Testis (tissue), 3 donors: ENCODE data around the gene DIAPH2. TPM values are rescaled to one million over a fixed set of nuclear protein-coding genes. Genes with fewer than 3 reads are reported as not detected.

Experiments
- DNase-seq: peaks from one replicate; pipeline ENCODE4 v3.0.0-alpha.2; 2019
- H3K27ac ChIP-seq, 2 donors: fragments of 200-600 bp; sonication (generic); one replicate each; pipeline ENCODE4 v1.5.1; 2019
- H3K27me3 ChIP-seq: fragments of 200-600 bp; sonication (generic); one replicate; pipeline ENCODE4 v1.5.1; 2019
- H3K36me3 ChIP-seq: fragments of 200-600 bp; sonication (generic); one replicate; pipeline ENCODE4 v1.5.1; 2017; ENCODE audit warnings: low read depth; ENCODE audit errors: missing control alignments
- H3K4me1 ChIP-seq: fragments of 200-600 bp; sonication (generic); one replicate; pipeline ENCODE4 v1.5.1; 2019
- H3K4me3 ChIP-seq, 2 donors: fragments of 200-600 bp; sonication (generic); one replicate each; pipeline ENCODE4 v1.5.1; 2017 to 2019
- H3K9me3 ChIP-seq: fragments of 200-600 bp; sonication (generic); one replicate; pipeline ENCODE4 v1.5.1; 2017
- POLR2A ChIP-seq: fragments of 450-650 bp; IDR thresholded peaks from one replicate; pipeline ENCODE4 v1.6.1; 2017; ENCODE audit warnings: antibody characterized with exemption, mild to moderate bottlenecking, moderate library complexity
- WGBS, 2 donors: methylation state at CpG; one replicate each; pipeline ENCODE4 v1.1.5; 2018; 5-methylcytosine and 5-hydroxymethylcytosine counted together
- intact Hi-C: fragments of 100-400 bp; cut with DNase I; formaldehyde crosslinking; loops from one replicate; pipeline ENCODE4 v1.15.1; 2023; ENCODE audit warnings: low total_unique reads
- polyA plus RNA-seq: library from polyadenylated mRNA; stranded (reverse); fragments of 350-450 nt; fragmentation: Illumina TruSeq; extraction: RNeasy Lipid Tissue Mini Kit (QIAGEN cat#74804); gene quantifications from one replicate; pipeline ENCODE4 v1.2.3, GENCODE V29; 2014; ENCODE audit warnings: low read depth, low replicate concordance; ENCODE audit not compliant: insufficient read depth
- total RNA-seq, 2 donors: library from RNA; depleted of rRNA; stranded (reverse); fragments of >200 nt; gene quantifications; one replicate each; pipeline ENCODE4 v1.2.3, GENCODE V29; 2016
- TF ChIP-seq, protein P1 (sequence below), 3 experiments: fragments of 450-650 bp in 2 of 3; fragments of 200-600 bp in 1 of 3; sonication (generic) in 1 of 3; IDR thresholded peaks; one replicate each; pipeline ENCODE4 v1.5.1; 2016 to 2019; ENCODE audit warnings: antibody characterized with exemption in 3 of 3, mild to moderate bottlenecking in 2 of 3, moderate library complexity in 1 of 3

DIAPH2 gene
- total and polyA plus RNA-seq, 3 donors from 2014 or later = 13.1 to 68.3 (median 67.4) TPM

DNA sequence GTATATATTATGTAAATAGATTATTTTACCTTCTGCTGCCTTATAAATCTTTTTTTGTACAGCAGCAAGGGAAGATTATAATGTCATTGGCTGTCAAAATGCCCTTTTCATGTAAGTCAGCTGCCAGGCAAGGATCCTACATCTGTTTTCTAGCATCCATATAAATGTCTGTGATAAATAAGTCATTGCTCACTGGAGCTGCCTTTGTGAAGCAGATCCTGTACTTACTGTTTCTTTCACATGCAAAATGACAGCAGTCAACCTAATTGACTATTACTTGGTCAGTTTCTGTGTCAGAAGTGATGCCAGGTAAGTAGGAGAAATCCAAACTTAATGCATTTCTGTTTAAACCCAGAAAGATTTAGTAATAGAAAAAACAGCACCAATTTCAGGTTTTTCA is 819.8 kb downstream of the DIAPH2 start:
- TF ChIP-seq POLR2A = no peak
- TF ChIP-seq, protein P1, sequence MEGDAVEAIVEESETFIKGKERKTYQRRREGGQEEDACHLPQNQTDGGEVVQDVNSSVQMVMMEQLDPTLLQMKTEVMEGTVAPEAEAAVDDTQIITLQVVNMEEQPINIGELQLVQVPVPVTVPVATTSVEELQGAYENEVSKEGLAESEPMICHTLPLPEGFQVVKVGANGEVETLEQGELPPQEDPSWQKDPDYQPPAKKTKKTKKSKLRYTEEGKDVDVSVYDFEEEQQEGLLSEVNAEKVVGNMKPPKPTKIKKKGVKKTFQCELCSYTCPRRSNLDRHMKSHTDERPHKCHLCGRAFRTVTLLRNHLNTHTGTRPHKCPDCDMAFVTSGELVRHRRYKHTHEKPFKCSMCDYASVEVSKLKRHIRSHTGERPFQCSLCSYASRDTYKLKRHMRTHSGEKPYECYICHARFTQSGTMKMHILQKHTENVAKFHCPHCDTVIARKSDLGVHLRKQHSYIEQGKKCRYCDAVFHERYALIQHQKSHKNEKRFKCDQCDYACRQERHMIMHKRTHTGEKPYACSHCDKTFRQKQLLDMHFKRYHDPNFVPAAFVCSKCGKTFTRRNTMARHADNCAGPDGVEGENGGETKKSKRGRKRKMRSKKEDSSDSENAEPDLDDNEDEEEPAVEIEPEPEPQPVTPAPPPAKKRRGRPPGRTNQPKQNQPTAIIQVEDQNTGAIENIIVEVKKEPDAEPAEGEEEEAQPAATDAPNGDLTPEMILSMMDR (IDR thresholded peaks at IDR 0.05) = no peak
- no peaks in the 10 kb centered on the region for H3K27me3 ChIP-seq
- H3K27ac ChIP-seq = no peak overlapping the region
- no peaks in the 10 kb centered on the region for H3K4me1 ChIP-seq
- H3K36me3 ChIP-seq = no peaks in the 10 kb centered on the region
- intact Hi-C loops = no loop called here
- H3K4me3 ChIP-seq = no peak overlapping the region
- H3K9me3 ChIP-seq = no peaks in the 10 kb centered on the region
- DNase-seq = no peak

DNA sequence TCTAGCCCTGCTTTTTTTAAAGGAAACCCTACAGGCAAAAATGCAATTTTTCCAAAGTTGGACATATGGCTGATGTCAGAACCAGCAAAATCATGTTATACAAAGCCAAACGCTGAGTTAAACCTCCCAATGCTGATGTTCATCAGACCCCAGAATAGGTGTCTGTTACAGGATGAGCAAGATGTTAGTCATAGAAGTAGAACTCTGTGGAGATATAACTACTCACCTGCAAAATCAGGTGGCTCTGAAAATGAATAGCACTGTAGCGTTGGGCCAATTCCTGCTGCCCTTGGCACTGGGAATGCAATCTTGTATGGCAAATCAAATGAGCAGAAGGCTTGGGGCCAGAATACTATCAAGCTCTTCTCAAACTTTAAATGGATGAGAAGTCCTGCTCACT is 833.1 kb downstream of the DIAPH2 start:
- TF ChIP-seq, protein P1 (IDR thresholded peaks at IDR 0.05) = no peak
- TF ChIP-seq POLR2A = no peak
- 87 to 100% methylated on average over 2 of the region's 2 CpGs for WGBS, 2 donors
- Histone ChIP-seq H3K4me1 (no peaks in the 10 kb centered on the region), H3K4me3 (no peak overlapping the region), H3K9me3 (no peaks in the 10 kb centered on the region), H3K27me3 (no peaks in the 10 kb centered on the region), H3K36me3 (no peaks in the 10 kb centered on the region), H3K27ac (no peak overlapping the region)
- intact Hi-C loops = no loop called here
- no peak for DNase-seq

DNA sequence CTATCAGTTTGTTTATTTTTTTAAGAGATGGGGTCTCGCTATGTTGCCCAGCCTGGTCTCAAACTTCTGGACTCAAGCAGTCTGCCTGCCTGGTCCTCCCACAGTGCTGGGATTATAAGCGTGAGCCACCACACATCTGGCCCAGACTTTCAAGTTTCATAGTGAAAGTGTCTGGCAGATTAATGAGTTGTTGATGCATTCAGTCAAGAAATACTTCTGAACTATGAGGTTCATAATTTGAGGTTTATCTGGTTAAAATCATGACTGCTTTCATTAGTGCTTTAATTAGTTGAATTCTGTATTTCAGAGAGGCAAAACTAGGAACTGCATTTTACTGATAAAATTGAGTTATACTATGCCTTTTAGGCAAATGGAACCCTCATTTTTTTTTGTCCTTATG is 837.7 kb downstream of the DIAPH2 start:
- DNase-seq = no peak
- Histone ChIP-seq H3K27me3 (no peaks in the 10 kb centered on the region), H3K36me3 (no peaks in the 10 kb centered on the region), H3K9me3 (no peaks in the 10 kb centered on the region), H3K4me3 (no peak overlapping the region), H3K27ac (no peak overlapping the region), H3K4me1 (no peaks in the 10 kb centered on the region)
- intact Hi-C loops = no loop called here
- 92 to 95% methylated on average over 2 of the region's 2 CpGs for WGBS, 2 donors
- TF ChIP-seq, protein P1 (IDR thresholded peaks at IDR 0.05) = no peak

DNA sequence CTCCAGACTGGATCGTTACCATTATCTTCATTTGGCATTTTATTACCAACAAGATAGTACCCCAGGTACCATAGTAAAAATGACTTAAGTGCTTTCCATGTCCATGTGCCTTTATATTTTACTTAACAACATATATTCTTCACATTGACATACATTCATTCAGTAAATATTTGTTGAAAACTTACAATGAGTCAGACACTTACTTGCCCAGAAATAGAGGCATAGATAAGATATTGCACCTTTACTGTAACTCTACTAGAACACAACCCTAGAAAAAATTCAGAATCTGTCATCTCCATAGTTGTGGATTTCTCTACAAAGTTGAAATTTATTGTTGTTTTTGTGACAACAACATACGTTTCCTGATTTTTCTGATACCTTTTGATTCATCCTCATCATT is 839.7 kb downstream of the DIAPH2 start:
- TF ChIP-seq, protein P1 (IDR thresholded peaks at IDR 0.05) = no peak
- no peak for TF ChIP-seq POLR2A
- Histone ChIP-seq H3K27ac (no peak overlapping the region), H3K27me3 (no peaks in the 10 kb centered on the region), H3K36me3 (no peaks in the 10 kb centered on the region), H3K4me3 (no peak overlapping the region), H3K9me3 (no peaks in the 10 kb centered on the region), H3K4me1 (no peaks in the 10 kb centered on the region)
- DNase-seq = no peak
- intact Hi-C loops = no loop called here
- 83 to 93% methylated on average over 2 of the region's 2 CpGs for WGBS, 2 donors

DNA sequence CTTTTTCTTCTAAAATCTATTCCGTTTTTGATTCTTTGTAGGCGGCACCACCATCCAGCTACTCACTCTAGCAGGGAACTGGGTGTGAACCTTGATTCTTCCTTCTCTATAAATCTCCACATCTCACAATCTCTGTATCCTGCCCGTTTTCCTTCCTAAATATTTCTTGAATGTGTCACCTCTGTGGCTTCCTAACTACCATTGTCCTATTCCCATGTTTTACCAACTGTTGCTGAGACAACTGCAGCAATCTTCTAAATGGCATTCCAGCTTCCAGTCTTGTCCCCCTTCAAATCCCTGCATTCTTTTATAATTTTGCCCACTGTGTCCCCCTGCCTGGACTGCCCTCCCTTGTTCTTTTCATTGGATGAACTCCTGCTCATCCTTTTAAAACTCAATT is 840.4 kb downstream of the DIAPH2 start:
- Histone ChIP-seq H3K36me3 (no peaks in the 10 kb centered on the region), H3K27me3 (no peaks in the 10 kb centered on the region), H3K9me3 (no peaks in the 10 kb centered on the region), H3K27ac (no peak overlapping the region), H3K4me1 (no peaks in the 10 kb centered on the region), H3K4me3 (no peak overlapping the region)
- TF ChIP-seq, protein P1 (IDR thresholded peaks at IDR 0.05) = no peak
- TF ChIP-seq POLR2A = no peak
- no peak for DNase-seq
- intact Hi-C loops = no loop called here
- WGBS, 2 donors = 83 to 93% methylated on average over 3 of the region's 3 CpGs
